GM12865 (cell line): ENCODE data around the gene TMEM44.

ENCODE experiments used
- DNase-seq: peaks from one replicate; pipeline ENCODE4 v3.0.0; 2010; ENCODE audit warnings: low read depth
- H3K4me3 ChIP-seq: 2 replicates; pipeline ENCODE4 v1.5.1; 2011; ENCODE audit warnings: mild to moderate bottlenecking, low read depth, low read length, control low read depth
- TF ChIP-seq, protein P1 (sequence below): IDR thresholded peaks from 2 replicates; pipeline ENCODE4 v1.5.1; 2011; ENCODE audit warnings: low read length, control low read depth, low read depth, inconsistent platforms; ENCODE audit not compliant: insufficient read depth; ENCODE audit errors: missing control alignments

TMEM44 gene

DNA sequence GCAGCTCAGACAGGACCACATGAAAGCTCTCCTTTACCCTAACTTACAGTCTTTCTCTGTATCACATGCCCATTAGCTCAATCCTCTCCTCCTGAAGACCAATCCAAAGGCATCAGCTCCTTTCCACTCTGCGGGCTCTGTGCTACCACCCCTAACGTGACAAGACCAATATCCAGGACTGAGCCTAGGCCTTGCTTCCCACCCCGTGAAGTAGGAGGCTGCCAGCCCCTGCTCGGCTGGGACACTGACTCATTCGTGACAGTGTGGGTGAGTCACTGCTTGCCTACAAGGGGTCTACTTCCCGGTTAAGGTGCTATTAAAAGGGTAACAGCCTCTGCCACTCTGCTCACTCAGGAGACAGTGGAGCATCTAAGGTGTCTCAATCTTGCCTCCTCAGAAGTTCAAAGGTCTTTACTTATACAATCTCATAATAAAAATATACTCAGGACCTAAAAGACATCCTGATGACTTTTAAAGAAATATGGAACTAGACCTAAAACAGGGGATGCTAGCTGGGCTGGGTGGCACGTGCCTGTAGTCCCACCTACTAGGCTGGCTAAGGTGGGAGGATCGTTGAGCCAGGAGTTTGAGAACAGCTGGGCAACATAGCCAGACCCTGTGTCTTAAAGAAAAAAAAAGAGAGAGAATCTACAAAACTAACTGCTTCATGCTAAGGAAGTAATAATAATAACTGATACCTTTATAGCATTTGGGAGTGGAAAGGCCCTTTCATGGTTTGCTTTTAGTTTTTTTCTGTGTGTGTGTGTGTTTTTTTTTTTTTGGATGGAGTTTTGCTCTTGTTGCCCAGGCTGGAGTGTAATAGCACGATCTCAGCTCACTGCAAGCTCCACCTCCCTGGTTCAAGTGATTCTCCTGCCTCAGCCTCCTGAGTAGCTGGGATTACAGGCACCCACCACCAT lies 55.0 kb downstream of the TMEM44 start:
- DNase-seq = no peak
- TF ChIP-seq, protein P1, sequence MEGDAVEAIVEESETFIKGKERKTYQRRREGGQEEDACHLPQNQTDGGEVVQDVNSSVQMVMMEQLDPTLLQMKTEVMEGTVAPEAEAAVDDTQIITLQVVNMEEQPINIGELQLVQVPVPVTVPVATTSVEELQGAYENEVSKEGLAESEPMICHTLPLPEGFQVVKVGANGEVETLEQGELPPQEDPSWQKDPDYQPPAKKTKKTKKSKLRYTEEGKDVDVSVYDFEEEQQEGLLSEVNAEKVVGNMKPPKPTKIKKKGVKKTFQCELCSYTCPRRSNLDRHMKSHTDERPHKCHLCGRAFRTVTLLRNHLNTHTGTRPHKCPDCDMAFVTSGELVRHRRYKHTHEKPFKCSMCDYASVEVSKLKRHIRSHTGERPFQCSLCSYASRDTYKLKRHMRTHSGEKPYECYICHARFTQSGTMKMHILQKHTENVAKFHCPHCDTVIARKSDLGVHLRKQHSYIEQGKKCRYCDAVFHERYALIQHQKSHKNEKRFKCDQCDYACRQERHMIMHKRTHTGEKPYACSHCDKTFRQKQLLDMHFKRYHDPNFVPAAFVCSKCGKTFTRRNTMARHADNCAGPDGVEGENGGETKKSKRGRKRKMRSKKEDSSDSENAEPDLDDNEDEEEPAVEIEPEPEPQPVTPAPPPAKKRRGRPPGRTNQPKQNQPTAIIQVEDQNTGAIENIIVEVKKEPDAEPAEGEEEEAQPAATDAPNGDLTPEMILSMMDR = no peak
- no peak overlapping the region for H3K4me3 ChIP-seq

DNA sequence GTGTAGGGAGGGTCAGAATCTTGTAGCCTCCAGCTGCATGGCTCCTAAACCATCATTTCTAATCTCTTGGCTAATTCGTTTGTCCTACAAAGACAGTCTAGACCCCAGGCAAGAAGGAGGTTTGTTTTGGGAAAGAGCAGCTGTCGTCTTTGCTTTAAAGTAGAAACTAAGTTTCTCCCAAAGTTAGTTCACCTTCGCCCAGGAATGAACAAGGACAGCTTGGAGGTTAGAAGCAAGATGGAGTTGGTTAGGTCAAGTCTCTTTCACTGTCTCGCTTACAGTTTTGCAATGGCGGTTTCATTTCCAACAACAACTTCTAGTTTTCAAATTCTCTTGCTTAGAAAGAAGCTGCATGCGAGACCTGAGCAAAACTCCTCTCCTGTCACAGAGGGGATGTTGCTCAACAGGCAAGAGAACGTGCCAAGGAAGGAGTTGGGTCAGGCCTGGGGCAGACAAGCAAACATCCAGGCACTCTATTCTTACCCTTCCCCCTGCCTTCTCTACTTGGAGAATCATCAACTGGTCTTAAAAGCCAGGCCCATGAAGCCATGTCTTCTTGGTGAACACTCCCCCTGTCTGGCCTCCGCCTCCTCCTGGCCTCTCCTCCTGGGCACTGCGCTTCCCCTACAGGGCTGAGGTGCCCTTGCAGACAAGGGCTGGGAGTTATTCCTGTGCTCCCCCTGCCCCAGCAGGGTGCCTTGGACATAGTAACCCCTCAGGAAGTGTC lies 57.6 kb downstream of the TMEM44 start:
- DNase-seq = no peak
- H3K4me3 ChIP-seq = no peak overlapping the region

DNA sequence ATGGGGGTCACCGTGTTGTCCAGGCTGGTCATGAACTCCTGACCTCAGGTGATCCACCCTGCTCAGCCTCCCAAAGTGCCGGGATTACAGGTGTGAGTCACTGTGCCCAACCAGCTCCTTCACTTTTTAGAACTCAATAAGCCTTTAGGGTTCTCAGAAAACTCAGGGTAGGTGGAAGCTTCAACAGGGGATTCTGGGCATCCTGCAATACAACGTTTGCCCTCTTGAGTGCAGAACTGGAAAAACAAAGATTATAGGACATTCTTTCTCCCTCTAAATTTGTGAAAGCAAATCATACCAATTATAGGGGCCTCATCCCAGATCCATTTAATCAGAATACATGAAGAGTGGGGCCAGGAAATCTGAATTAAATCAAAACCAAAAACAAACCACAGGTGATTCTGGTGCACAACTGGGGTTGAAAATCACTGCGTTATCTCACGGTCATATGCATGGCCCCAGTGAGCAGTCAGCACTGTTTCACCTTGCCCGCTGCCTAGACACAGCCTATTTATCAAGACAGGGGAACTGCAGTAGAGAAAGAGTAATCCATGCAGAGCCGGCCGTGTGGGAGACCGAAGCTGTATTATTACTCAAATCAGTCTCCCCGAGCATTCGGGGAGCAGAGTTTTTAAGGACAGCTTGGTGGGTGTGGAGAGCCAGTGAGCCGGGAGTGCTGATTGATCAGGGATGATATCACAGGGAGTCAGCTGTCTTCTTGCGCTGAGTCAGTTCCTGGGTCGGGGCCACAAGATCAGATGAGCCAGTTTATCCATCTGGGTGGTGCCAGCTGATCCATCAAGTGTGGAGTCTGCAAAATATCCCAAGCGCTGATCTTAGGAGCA lies 58.4 kb downstream of the TMEM44 start:
- no peak overlapping the region for H3K4me3 ChIP-seq
- TF ChIP-seq, protein P1 = no peak
- DNase-seq = no peak

More for the DNA sequence above, 57.6 kb downstream of the TMEM44 start:
- TF ChIP-seq, protein P1 = no peak

DNA sequence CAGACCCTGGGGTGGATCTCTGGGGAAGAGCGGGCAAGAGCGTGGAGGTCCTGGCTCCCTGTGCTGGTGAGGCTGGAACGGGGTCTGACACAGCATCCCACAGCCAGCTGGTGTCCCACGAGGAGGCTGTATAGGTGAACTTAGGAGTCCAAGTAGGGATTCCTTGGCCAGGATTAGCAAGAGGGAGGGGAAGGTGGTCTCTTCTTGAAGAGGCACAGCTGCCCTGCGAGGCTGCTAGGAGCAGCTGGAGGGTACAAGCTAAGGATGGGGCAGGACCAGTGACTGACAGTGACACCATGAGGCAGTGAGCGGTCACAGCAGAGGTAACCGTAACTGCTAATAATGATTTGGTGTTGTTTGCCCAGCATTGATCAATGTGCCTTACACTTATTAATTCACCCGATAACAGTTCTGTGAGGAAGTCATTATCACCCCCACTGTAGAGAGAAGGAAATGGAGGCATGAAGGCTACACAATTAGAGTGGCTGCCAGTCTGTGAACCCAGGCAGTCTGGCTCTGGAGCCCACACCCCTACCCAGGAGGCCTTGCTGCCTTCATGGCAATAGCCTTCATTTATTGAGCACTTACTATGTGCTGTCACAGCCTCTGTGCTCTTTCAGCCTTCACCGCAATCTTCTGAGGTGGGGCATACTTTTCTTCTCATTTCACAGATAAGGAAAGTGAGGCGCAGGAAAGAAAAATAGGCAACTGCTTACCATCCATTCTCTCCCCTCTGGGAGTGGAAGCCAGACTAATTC lies 59.4 kb downstream of the TMEM44 start:
- no peak overlapping the region for H3K4me3 ChIP-seq
- TF ChIP-seq, protein P1 = peak; percentile 74
- peak; percentile 74 for DNase-seq

DNA sequence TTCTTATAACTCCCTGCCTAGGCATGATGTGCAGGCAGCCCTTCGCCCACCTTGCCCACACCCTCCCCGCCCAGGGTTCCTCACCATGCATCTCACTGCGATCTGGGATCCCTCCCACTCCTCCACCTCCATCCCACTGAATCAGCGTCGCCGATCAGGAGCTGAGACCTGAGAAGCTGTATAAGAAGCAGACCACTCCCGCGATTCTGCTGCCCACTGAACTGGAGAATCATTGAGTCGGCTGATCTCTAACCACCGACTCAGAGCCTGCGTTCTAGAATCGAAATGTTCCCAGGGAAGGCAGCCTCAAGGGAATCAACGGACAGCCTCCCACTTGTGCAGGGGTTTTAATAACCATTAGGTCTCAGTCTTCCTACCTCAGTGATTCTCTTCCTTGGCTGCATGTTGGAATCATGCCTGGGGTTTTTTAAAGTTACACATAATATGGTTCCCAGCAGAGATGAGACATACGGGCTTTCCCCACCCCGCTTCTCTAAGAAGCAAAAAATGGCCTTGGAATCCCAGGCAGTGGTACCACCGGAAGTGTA lies 60.2 kb downstream of the TMEM44 start:
- no peak overlapping the region for H3K4me3 ChIP-seq
- TF ChIP-seq, protein P1 = no peak
- DNase-seq = peak; percentile 24
